Ascending aorta (tissue), 2 donors: ENCODE measurements around the gene FRMD3. TPM values are rescaled to one million over a fixed set of nuclear protein-coding genes. Genes with fewer than 3 reads are reported as not detected.
A peak's percentile ranks its signal among the peaks of the same experiment; 100 is the strongest.

ENCODE experiments used
- DNase-seq, 2 donors: peaks; one replicate each; pipeline ENCODE4 v3.0.0-alpha.2; 2019; ENCODE audit warnings: low spot score in 2 of 2
- H3K27ac ChIP-seq, 2 donors: fragments of 200-600 bp; sonication (generic); one replicate each; pipeline ENCODE4 v1.5.1; 2016 to 2017; ENCODE audit warnings: mild to moderate bottlenecking in 1 of 2
- H3K27me3 ChIP-seq: fragments of 200-600 bp; sonication (generic); one replicate; pipeline ENCODE4 v1.5.1; 2017
- H3K36me3 ChIP-seq, 2 donors: fragments of 200-600 bp; sonication (generic); one replicate each; pipeline ENCODE4 v1.5.1; 2016
- H3K4me1 ChIP-seq, 2 donors: fragments of 200-600 bp; sonication (generic); one replicate each; pipeline ENCODE4 v1.5.1; 2016 to 2017; ENCODE audit warnings: mild to moderate bottlenecking in 1 of 2
- H3K4me3 ChIP-seq, 2 donors: fragments of 200-600 bp; sonication (generic); one replicate each; pipeline ENCODE4 v1.5.1; 2016 to 2017; ENCODE audit warnings: mild to moderate bottlenecking in 1 of 2
- H3K9me3 ChIP-seq, 2 donors: fragments of 200-600 bp; sonication (generic); one replicate each; pipeline ENCODE4 v1.5.1; 2016
- intact Hi-C: fragments of 100-400 bp; cut with DNase I; formaldehyde crosslinking; loops from one replicate; pipeline ENCODE4 v1.15.1; 2023
- total RNA-seq: library from RNA; depleted of rRNA; stranded (reverse); fragments of >200 nt; gene quantifications from one replicate; pipeline ENCODE4 v1.1.0, GENCODE V29; 2016
- TF ChIP-seq, protein P1 (sequence below), 3 experiments: fragments of 200-600 bp in 2 of 3; fragments of 450-650 bp in 1 of 3; sonication (generic) in 2 of 3; IDR thresholded peaks; one replicate each; pipeline ENCODE4 v1.5.1; 2016 to 2019; ENCODE audit warnings: antibody characterized with exemption in 3 of 3, mild to moderate bottlenecking in 1 of 3, moderate library complexity in 1 of 3

The FRMD3 gene
- total RNA-seq, 1 donor from 2014 or later, result 8.5 TPM

DNA sequence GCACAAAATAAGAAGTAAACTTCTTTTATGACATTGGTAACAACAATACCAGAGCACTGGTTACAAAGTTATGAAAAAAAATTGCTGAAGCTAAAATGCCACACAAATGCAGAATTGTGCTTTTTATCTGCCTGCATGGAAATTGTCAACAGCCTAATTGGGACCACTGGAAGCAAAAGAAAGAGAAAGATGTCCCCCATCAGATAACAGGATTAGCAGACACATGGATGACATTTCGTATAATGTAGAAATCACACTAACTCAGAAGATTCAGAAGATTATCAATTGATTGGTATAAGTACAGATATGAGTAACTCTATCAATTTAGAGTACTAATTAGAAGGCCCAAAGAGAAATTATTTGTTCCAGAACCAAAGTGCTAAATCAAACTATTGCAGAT is 19.1 kb upstream of the FRMD3 start:
- TF ChIP-seq, protein P1, sequence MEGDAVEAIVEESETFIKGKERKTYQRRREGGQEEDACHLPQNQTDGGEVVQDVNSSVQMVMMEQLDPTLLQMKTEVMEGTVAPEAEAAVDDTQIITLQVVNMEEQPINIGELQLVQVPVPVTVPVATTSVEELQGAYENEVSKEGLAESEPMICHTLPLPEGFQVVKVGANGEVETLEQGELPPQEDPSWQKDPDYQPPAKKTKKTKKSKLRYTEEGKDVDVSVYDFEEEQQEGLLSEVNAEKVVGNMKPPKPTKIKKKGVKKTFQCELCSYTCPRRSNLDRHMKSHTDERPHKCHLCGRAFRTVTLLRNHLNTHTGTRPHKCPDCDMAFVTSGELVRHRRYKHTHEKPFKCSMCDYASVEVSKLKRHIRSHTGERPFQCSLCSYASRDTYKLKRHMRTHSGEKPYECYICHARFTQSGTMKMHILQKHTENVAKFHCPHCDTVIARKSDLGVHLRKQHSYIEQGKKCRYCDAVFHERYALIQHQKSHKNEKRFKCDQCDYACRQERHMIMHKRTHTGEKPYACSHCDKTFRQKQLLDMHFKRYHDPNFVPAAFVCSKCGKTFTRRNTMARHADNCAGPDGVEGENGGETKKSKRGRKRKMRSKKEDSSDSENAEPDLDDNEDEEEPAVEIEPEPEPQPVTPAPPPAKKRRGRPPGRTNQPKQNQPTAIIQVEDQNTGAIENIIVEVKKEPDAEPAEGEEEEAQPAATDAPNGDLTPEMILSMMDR (IDR thresholded peaks at IDR 0.05), result no peak
- H3K4me3 ChIP-seq, result no peak overlapping the region
- H3K4me1 ChIP-seq, result no peaks in the 10 kb centered on the region
- DNase-seq, result no peak
- H3K9me3 ChIP-seq, result no peaks in the 10 kb centered on the region
- no peaks in the 10 kb centered on the region for H3K27me3 ChIP-seq
- no peaks in the 10 kb centered on the region for H3K36me3 ChIP-seq
- intact Hi-C loops, result no loop called here
- H3K27ac ChIP-seq, result no peak overlapping the region

DNA sequence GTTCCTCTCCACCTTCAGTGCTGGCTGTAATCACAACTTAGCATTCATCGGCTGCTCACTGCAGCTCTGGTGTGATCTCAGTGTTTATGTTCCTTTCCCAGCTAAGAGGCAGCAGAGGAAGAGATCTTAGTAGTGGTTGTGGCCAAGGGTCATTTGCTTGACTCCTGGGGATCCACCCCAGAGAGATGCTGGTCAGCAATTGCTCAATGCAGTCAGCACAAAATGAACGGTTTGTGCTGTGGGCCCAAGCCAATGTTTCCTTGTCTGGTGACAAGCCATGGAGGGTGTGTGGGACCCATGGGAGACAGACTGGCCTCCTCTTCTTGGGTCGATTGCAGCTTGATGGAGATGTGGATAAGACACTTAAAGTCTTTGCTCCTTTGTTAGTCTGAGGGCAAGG is 16.1 kb upstream of the FRMD3 start:
- intact Hi-C loops, result no loop called here
- H3K36me3 ChIP-seq, result no peaks in the 10 kb centered on the region
- no peaks in the 10 kb centered on the region for H3K4me1 ChIP-seq
- no peaks in the 10 kb centered on the region for H3K27me3 ChIP-seq
- TF ChIP-seq, protein P1 (IDR thresholded peaks at IDR 0.05), result no peak
- H3K4me3 ChIP-seq, result no peak overlapping the region
- peaks cover 0 to 9% of the 10 kb centered on the region in 2 donors for H3K9me3 ChIP-seq
- no peak overlapping the region for H3K27ac ChIP-seq
- DNase-seq, result no peak

DNA sequence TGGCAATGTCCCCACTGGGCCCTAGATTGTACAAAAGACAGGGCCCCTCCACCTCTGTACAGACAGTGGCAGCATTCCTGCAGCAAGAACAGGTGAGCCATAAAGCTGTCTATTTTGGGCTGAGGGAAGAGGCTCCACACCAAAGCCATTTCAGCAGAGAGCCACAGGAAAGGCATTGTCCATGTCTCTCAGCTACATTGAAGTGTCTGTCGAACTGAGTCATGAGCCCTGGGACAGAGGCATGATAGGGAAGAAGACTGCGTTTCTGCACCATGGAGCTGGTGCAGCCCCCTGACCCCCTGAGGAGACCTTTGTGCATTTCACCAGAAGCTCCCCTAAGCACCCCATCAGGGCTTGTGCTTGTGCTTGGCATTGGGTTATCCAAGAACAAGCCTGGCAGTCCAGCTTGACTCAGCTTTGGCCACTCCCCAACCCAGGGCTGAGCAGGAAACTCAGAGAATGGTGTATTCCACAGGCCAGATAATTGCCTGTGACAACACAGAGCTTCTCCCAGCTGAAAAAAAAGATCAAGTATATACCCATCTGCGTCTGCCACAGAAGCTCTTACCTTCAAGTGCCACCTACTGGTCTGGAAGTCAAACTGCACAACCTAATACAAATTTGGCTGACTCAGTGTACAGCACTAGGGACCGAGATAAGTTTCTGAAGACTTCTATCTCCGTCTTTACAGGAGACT is 5.9 kb upstream of the FRMD3 start:
- H3K27me3 ChIP-seq, result no peaks in the 10 kb centered on the region
- no peak overlapping the region for H3K27ac ChIP-seq
- no peak for DNase-seq
- H3K4me1 ChIP-seq, result peaks cover 0 to under 1% of the 10 kb centered on the region in 2 donors
- H3K9me3 ChIP-seq, result peaks cover 0 to 9% of the 10 kb centered on the region in 2 donors
- intact Hi-C loops, result no loop called here
- no peak overlapping the region for H3K4me3 ChIP-seq
- TF ChIP-seq, protein P1 (IDR thresholded peaks at IDR 0.05), result peak; percentile 33 to 67 (median 40)
- no peaks in the 10 kb centered on the region for H3K36me3 ChIP-seq

DNA sequence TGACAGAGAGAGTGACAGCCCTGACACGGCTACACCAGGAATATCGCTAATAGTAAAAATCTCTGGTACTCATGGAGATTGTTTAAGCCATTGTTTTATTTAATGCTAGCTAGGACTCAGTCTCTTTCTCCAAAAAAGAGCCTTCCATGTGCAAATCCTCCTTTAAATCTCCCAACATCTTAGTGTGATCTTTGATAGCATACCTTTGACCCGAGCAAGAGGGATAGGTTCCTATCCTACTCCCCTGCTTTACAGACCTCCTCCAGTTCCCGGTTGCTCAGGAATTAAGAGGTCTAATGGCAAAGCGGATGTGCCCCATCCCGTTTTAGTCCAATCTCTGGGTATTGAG is 663 bp upstream of the FRMD3 start:
- DNase-seq, result no peak
- H3K27me3 ChIP-seq, result no peaks in the 10 kb centered on the region
- TF ChIP-seq, protein P1 (IDR thresholded peaks at IDR 0.05), result no peak
- peak overlapping the region; percentile 72 to 83 for H3K4me3 ChIP-seq
- intact Hi-C loops, result loop anchor here (1.0 kb wide), 1 partner anchor 205 kb away; no protein-coding TSS in a partner anchor
- H3K4me1 ChIP-seq, result peaks cover 0 to 8% of the 10 kb centered on the region in 2 donors
- H3K9me3 ChIP-seq, result no peaks in the 10 kb centered on the region
- no peaks in the 10 kb centered on the region for H3K36me3 ChIP-seq
- peak overlapping the region; percentile 49 to 65 for H3K27ac ChIP-seq

DNA sequence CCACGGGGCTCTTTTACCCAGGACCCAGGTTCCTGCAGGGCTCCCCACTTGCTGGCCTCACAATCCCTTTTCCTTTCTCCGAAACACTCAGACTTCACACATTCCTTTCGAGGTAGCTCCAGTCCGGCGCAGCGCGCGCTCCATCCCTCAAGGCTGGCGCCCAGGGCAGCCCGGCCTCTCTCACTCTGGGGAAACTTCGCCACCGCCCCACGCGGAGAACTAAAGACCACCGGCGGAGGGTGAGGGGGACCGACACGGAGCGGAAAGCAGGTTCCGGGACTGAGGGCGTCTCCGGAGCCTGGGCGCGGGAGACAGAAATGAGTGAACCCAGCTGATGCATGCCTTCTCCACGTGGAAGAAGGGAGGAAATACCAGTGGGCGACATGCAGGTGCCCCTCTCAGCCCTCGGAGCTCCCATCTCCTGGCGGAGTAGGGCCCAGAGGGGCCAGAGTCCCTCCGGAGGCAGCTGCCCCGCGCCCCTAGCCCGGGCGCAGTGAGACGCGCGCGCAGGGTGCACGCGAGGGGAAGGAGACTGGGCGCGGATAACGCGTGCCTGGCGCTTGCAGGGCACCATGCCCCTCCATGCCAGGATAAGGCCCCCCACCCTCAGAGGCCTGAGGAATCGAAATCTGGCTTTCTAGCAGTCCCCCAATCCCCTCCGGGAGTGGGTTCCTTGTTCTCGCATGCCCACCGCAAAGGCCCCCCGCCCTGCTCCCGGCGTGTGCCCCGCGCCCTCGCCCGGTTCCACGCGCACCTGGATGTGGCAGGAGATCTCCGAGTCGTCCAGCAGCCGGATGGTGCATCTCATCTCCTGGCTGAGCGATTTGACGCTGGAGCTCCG is 650 bp downstream of the FRMD3 start:
- TF ChIP-seq, protein P1 (IDR thresholded peaks at IDR 0.05), result no peak
- H3K4me1 ChIP-seq, result peaks cover 0 to 8% of the 10 kb centered on the region in 2 donors
- H3K9me3 ChIP-seq, result no peaks in the 10 kb centered on the region
- peak overlapping the region; percentile 72 to 83 for H3K4me3 ChIP-seq
- peak overlapping the region in 1 of 2 donors; percentile 65 for H3K27ac ChIP-seq
- intact Hi-C loops, result loop anchor here (1.0 kb wide), 1 partner anchor 203 kb away; no protein-coding TSS in a partner anchor
- no peaks in the 10 kb centered on the region for H3K27me3 ChIP-seq
- DNase-seq, result no peak
- H3K36me3 ChIP-seq, result no peaks in the 10 kb centered on the region
